WTC11 (cell line): ENCODE results near the gene COA1. TPM values are rescaled to one million over a fixed set of nuclear protein-coding genes. Genes with fewer than 3 reads are reported as not detected.
A peak's percentile ranks its signal among the peaks of the same experiment; 100 is the strongest.

Source experiments
- ATAC-seq: fragments of 200-7000 bp; cut with Tn5 transposase; 2 replicates; pipeline ENCODE4 v1.10.0; 2021; ENCODE audit warnings: mild to moderate bottlenecking, moderate library complexity
- CTCF ChIA-PET: fragments of 300-600 bp; sonication (Branson Sonifier 250); formaldehyde crosslinking; loops from one replicate; lab custom pipeline; 2021; ENCODE audit warnings: antibody characterized with exemption; lab: Charles Lee
- POLR2A ChIA-PET: fragments of 350-600 bp; sonication (Branson Sonifier 250); formaldehyde crosslinking; loops from one replicate; lab custom pipeline; 2021; ENCODE audit warnings: antibody characterized with exemption; lab: Charles Lee
- DNase-seq: peaks from one replicate; pipeline ENCODE4 v3.0.0; 2021; ENCODE audit warnings: low spot score
- H3K27ac Mint-ChIP-seq: 2 replicates; pipeline ENCODE4 v1.8.0; 2021; ENCODE audit warnings: mixed read lengths
- H3K27me3 Mint-ChIP-seq: 2 replicates; pipeline ENCODE4 v1.8.0; 2021; ENCODE audit warnings: low read depth, mild to moderate bottlenecking, moderate library complexity, mixed read lengths
- H3K36me3 Mint-ChIP-seq: 2 replicates; pipeline ENCODE4 v1.8.0; 2021; ENCODE audit warnings: mixed read lengths
- H3K4me1 Mint-ChIP-seq: 2 replicates; pipeline ENCODE4 v1.8.0; 2022; ENCODE audit warnings: mixed read lengths
- H3K4me3 Mint-ChIP-seq: 2 replicates; pipeline ENCODE4 v1.8.0; 2021; ENCODE audit warnings: mild to moderate bottlenecking, moderate library complexity, mixed read lengths
- H3K9me3 Mint-ChIP-seq: 2 replicates; pipeline ENCODE4 v1.8.0; 2021; ENCODE audit warnings: mixed read lengths
- IRF2 ChIP-seq: sonication (generic); formaldehyde crosslinking; IDR thresholded peaks from 2 replicates; pipeline ENCODE4 v1.8.0; 2022; ENCODE audit warnings: low read depth, missing genetic modification reagents, borderline replicate concordance
- NFATC4 ChIP-seq: fragments of 250-450 bp; sonication (Bioruptor Pico); IDR thresholded peaks from 2 replicates; pipeline ENCODE4 v1.9.0; 2021; ENCODE audit warnings: mild to moderate bottlenecking
- TP53 ChIP-seq: sonication (generic); formaldehyde crosslinking; IDR thresholded peaks from 2 replicates; pipeline ENCODE4 v1.8.1; 2023; ENCODE audit warnings: mild to moderate bottlenecking, missing genetic modification reagents
- ZNF416 ChIP-seq: fragments of 250-450 bp; sonication (Bioruptor Pico); IDR thresholded peaks from 2 replicates; pipeline ENCODE4 v1.9.0; 2021; ENCODE audit warnings: mild to moderate bottlenecking, inconsistent platforms
- total RNA-seq: library from RNA; stranded (reverse); gene quantifications from 3 replicates; pipeline ENCODE4 v1.2.3, GENCODE V29; 2021
- TF ChIP-seq, protein P1 (sequence below): fragments of 250-450 bp; sonication (Bioruptor Pico); IDR thresholded peaks from 2 replicates; pipeline ENCODE4 v1.8.0; 2021; ENCODE audit warnings: mild to moderate bottlenecking
- TF ChIP-seq, protein P2 (sequence below): fragments of 250-450 bp; sonication (Bioruptor Pico); IDR thresholded peaks from 2 replicates; pipeline ENCODE4 v1.9.0; 2021; ENCODE audit warnings: mild to moderate bottlenecking, borderline replicate concordance
- TF ChIP-seq, protein P3 (sequence below): fragments of 250-450 bp; sonication (Bioruptor Pico); IDR thresholded peaks from 2 replicates; pipeline ENCODE4 v1.9.0; 2021; ENCODE audit warnings: mild to moderate bottlenecking
- TF ChIP-seq, protein P4 (sequence below): sonication (generic); formaldehyde crosslinking; IDR thresholded peaks from 2 replicates; pipeline ENCODE4 v1.8.1; 2023; ENCODE audit warnings: mild to moderate bottlenecking, missing genetic modification reagents, borderline replicate concordance
- TF ChIP-seq, protein P5 (sequence below): sonication (generic); formaldehyde crosslinking; IDR thresholded peaks from 2 replicates; pipeline ENCODE4 v1.8.0; 2023; ENCODE audit warnings: missing genetic modification reagents, mild to moderate bottlenecking, borderline replicate concordance
- TF ChIP-seq, protein P6 (sequence below): sonication (generic); formaldehyde crosslinking; conservative IDR thresholded peaks from 2 replicates; pipeline ENCODE4 v1.8.1; 2022; ENCODE audit warnings: mild to moderate bottlenecking, missing genetic modification reagents
- TF ChIP-seq, protein P7 (sequence below): sonication (generic); formaldehyde crosslinking; IDR thresholded peaks from 2 replicates; pipeline ENCODE4 v1.8.1; 2022; ENCODE audit warnings: mild to moderate bottlenecking, missing genetic modification reagents, moderate library complexity, borderline replicate concordance
- TF ChIP-seq, protein P8 (sequence below): sonication (generic); formaldehyde crosslinking; IDR thresholded peaks from 2 replicates; pipeline ENCODE4 v1.8.0; 2022; ENCODE audit warnings: mild to moderate bottlenecking, missing genetic modification reagents

The COA1 gene
- total RNA-seq, 1 experiment from 2014 or later: 132 TPM

DNA sequence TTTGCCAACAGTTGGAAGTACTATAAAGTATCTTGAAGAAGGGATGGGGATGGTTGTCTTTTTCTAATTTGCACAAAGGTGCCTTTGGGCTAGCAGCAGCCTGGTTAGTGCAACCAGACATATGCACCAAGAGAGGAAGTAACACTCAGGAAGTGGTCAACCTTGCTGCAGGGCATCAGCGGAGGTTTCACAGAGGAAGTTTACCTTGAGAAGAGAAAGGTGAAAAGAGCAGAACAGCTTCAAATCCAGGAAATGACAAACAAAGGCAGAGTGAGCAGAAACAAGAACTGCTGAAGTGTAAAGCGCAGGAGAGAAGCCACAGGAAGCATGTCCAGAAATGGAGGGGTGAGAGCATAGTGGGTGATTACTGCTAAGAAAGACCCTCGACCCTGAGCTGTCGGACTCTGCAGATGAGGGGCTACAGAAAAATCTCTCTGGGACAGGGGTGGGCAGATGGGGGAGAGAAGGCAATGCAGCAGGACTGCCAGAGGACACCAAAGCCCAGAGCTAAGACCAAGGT lies 79.5 kb downstream of the COA1 start (continued):
- TF ChIP-seq, protein P1, sequence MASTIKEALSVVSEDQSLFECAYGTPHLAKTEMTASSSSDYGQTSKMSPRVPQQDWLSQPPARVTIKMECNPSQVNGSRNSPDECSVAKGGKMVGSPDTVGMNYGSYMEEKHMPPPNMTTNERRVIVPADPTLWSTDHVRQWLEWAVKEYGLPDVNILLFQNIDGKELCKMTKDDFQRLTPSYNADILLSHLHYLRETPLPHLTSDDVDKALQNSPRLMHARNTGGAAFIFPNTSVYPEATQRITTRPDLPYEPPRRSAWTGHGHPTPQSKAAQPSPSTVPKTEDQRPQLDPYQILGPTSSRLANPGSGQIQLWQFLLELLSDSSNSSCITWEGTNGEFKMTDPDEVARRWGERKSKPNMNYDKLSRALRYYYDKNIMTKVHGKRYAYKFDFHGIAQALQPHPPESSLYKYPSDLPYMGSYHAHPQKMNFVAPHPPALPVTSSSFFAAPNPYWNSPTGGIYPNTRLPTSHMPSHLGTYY: no peak
- no peak for TF ChIP-seq IRF2

DNA sequence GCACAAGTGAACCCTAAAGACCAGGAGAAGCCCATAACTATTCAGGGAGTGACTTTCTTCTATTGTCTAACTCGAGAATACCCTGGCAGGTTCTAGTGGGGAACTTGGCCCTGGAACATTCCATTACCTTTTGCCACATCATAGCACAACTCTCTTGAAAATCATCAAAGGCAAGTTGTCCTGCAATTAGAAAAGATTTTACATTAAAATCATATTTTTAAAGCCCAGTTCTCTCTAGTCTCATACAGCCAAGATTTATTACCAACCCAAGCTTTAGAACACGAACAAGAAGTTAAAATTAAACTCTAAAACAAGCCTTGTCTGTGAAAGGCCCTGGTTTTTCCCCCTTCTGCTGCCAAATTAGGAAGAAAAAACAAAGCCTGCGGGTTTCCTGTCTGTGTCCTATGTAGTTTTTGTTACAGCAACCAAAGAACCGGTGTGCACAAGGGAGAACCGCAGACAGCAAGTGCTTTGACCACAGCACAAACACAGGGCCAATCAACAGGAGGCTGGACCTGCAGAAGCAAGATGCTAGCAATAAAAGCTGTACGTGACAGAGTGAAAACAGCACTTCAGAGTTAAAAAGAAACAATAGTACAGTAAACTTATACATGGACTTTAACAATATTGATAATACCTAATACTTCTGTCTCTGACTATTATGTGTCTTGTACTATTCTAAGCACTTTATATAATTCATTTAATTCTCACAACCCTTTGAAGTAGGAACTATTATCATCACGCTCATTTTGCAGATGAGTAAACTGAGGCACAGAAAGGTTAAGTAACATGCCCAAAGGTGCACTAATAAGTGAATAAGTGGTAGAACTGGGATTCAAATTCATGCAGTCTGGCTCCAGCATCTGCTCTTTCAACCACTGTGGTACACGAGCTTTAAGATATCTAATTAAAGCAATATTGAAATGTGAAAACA lies 80.6 kb downstream of the COA1 start:
- peaks cover 79% of the 10 kb centered on the region for H3K4me1 Mint-ChIP-seq
- H3K36me3 Mint-ChIP-seq: peaks cover 24% of the 10 kb centered on the region
- no peaks in the 10 kb centered on the region for H3K9me3 Mint-ChIP-seq
- no peak overlapping the region for H3K4me3 Mint-ChIP-seq
- ATAC-seq (no peak), DNase-seq (no peak)
- ChIA-PET CTCF (interaction anchor here (1.0 to 5.1 kb wide), 3 partner anchors 66 to 190 kb away, joined by 3 to 33 read pairs (median 10); partner anchors contain the start of gene STK17A), POLR2A (no interaction called here)
- H3K27me3 Mint-ChIP-seq: no peaks in the 10 kb centered on the region
- H3K27ac Mint-ChIP-seq: peak overlapping the region; percentile 98
- TF ChIP-seq, protein P2, sequence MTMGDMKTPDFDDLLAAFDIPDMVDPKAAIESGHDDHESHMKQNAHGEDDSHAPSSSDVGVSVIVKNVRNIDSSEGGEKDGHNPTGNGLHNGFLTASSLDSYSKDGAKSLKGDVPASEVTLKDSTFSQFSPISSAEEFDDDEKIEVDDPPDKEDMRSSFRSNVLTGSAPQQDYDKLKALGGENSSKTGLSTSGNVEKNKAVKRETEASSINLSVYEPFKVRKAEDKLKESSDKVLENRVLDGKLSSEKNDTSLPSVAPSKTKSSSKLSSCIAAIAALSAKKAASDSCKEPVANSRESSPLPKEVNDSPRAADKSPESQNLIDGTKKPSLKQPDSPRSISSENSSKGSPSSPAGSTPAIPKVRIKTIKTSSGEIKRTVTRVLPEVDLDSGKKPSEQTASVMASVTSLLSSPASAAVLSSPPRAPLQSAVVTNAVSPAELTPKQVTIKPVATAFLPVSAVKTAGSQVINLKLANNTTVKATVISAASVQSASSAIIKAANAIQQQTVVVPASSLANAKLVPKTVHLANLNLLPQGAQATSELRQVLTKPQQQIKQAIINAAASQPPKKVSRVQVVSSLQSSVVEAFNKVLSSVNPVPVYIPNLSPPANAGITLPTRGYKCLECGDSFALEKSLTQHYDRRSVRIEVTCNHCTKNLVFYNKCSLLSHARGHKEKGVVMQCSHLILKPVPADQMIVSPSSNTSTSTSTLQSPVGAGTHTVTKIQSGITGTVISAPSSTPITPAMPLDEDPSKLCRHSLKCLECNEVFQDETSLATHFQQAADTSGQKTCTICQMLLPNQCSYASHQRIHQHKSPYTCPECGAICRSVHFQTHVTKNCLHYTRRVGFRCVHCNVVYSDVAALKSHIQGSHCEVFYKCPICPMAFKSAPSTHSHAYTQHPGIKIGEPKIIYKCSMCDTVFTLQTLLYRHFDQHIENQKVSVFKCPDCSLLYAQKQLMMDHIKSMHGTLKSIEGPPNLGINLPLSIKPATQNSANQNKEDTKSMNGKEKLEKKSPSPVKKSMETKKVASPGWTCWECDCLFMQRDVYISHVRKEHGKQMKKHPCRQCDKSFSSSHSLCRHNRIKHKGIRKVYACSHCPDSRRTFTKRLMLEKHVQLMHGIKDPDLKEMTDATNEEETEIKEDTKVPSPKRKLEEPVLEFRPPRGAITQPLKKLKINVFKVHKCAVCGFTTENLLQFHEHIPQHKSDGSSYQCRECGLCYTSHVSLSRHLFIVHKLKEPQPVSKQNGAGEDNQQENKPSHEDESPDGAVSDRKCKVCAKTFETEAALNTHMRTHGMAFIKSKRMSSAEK (CRISPR knock-in tag): no peak
- TF ChIP-seq IRF2 (no peak), TP53 (CRISPR knock-in tag) (no peak), ZNF416 (CRISPR knock-in tag) (no peak), NFATC4 (CRISPR knock-in tag) (no peak)
- TF ChIP-seq, protein P3, sequence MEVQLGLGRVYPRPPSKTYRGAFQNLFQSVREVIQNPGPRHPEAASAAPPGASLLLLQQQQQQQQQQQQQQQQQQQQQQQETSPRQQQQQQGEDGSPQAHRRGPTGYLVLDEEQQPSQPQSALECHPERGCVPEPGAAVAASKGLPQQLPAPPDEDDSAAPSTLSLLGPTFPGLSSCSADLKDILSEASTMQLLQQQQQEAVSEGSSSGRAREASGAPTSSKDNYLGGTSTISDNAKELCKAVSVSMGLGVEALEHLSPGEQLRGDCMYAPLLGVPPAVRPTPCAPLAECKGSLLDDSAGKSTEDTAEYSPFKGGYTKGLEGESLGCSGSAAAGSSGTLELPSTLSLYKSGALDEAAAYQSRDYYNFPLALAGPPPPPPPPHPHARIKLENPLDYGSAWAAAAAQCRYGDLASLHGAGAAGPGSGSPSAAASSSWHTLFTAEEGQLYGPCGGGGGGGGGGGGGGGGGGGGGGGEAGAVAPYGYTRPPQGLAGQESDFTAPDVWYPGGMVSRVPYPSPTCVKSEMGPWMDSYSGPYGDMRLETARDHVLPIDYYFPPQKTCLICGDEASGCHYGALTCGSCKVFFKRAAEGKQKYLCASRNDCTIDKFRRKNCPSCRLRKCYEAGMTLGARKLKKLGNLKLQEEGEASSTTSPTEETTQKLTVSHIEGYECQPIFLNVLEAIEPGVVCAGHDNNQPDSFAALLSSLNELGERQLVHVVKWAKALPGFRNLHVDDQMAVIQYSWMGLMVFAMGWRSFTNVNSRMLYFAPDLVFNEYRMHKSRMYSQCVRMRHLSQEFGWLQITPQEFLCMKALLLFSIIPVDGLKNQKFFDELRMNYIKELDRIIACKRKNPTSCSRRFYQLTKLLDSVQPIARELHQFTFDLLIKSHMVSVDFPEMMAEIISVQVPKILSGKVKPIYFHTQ (CRISPR knock-in tag): no peak
- TF ChIP-seq, protein P4, sequence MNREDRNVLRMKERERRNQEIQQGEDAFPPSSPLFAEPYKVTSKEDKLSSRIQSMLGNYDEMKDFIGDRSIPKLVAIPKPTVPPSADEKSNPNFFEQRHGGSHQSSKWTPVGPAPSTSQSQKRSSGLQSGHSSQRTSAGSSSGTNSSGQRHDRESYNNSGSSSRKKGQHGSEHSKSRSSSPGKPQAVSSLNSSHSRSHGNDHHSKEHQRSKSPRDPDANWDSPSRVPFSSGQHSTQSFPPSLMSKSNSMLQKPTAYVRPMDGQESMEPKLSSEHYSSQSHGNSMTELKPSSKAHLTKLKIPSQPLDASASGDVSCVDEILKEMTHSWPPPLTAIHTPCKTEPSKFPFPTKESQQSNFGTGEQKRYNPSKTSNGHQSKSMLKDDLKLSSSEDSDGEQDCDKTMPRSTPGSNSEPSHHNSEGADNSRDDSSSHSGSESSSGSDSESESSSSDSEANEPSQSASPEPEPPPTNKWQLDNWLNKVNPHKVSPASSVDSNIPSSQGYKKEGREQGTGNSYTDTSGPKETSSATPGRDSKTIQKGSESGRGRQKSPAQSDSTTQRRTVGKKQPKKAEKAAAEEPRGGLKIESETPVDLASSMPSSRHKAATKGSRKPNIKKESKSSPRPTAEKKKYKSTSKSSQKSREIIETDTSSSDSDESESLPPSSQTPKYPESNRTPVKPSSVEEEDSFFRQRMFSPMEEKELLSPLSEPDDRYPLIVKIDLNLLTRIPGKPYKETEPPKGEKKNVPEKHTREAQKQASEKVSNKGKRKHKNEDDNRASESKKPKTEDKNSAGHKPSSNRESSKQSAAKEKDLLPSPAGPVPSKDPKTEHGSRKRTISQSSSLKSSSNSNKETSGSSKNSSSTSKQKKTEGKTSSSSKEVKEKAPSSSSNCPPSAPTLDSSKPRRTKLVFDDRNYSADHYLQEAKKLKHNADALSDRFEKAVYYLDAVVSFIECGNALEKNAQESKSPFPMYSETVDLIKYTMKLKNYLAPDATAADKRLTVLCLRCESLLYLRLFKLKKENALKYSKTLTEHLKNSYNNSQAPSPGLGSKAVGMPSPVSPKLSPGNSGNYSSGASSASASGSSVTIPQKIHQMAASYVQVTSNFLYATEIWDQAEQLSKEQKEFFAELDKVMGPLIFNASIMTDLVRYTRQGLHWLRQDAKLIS (CRISPR knock-in tag): no peak
- TF ChIP-seq, protein P5, sequence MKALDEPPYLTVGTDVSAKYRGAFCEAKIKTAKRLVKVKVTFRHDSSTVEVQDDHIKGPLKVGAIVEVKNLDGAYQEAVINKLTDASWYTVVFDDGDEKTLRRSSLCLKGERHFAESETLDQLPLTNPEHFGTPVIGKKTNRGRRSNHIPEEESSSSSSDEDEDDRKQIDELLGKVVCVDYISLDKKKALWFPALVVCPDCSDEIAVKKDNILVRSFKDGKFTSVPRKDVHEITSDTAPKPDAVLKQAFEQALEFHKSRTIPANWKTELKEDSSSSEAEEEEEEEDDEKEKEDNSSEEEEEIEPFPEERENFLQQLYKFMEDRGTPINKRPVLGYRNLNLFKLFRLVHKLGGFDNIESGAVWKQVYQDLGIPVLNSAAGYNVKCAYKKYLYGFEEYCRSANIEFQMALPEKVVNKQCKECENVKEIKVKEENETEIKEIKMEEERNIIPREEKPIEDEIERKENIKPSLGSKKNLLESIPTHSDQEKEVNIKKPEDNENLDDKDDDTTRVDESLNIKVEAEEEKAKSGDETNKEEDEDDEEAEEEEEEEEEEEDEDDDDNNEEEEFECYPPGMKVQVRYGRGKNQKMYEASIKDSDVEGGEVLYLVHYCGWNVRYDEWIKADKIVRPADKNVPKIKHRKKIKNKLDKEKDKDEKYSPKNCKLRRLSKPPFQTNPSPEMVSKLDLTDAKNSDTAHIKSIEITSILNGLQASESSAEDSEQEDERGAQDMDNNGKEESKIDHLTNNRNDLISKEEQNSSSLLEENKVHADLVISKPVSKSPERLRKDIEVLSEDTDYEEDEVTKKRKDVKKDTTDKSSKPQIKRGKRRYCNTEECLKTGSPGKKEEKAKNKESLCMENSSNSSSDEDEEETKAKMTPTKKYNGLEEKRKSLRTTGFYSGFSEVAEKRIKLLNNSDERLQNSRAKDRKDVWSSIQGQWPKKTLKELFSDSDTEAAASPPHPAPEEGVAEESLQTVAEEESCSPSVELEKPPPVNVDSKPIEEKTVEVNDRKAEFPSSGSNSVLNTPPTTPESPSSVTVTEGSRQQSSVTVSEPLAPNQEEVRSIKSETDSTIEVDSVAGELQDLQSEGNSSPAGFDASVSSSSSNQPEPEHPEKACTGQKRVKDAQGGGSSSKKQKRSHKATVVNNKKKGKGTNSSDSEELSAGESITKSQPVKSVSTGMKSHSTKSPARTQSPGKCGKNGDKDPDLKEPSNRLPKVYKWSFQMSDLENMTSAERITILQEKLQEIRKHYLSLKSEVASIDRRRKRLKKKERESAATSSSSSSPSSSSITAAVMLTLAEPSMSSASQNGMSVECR: no peak
- TF ChIP-seq, protein P6, sequence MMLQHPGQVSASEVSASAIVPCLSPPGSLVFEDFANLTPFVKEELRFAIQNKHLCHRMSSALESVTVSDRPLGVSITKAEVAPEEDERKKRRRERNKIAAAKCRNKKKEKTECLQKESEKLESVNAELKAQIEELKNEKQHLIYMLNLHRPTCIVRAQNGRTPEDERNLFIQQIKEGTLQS (CRISPR knock-in tag): no peak
- TF ChIP-seq, protein P7, sequence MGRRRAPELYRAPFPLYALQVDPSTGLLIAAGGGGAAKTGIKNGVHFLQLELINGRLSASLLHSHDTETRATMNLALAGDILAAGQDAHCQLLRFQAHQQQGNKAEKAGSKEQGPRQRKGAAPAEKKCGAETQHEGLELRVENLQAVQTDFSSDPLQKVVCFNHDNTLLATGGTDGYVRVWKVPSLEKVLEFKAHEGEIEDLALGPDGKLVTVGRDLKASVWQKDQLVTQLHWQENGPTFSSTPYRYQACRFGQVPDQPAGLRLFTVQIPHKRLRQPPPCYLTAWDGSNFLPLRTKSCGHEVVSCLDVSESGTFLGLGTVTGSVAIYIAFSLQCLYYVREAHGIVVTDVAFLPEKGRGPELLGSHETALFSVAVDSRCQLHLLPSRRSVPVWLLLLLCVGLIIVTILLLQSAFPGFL (CRISPR knock-in tag): no peak
- TF ChIP-seq, protein P8, sequence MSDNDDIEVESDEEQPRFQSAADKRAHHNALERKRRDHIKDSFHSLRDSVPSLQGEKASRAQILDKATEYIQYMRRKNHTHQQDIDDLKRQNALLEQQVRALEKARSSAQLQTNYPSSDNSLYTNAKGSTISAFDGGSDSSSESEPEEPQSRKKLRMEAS: no peak
